Measurements from ENCODE around the gene NRG2. TPM values are rescaled to one million over a fixed set of nuclear protein-coding genes. Genes with fewer than 3 reads are reported as not detected.

Gene NRG2
- total RNA-seq, 1 experiment from 2014 or later = 0.23 TPM

- Mint-ChIP-seq H3K4me3 (ENCODE audit: unreplicated experiment) (no peak overlapping the region), H3K36me3 (ENCODE audit: insufficient read depth, unreplicated experiment) (no peaks in the 10 kb centered on the region), H3K27me3 (ENCODE audit: insufficient read depth, unreplicated experiment) (no peaks in the 10 kb centered on the region), H3K27ac (ENCODE audit: low read depth, unreplicated experiment) (no peak overlapping the region), H3K9me3 (ENCODE audit: unreplicated experiment) (no peaks in the 10 kb centered on the region), H3K4me1 (ENCODE audit: insufficient read depth, unreplicated experiment) (no peaks in the 10 kb centered on the region)
- ChIA-PET POLR2A (no interaction called here), CTCF (interaction anchor here (0.7 to 15.0 kb wide), 5 partner anchors 13 to 281 kb away, joined by 3 to 292 read pairs (median 4); no protein-coding TSS in a partner anchor)
- DNase-seq (ENCODE audit: unreplicated experiment) = no peak
- no TSS peak for BruUV-seq (replicated peaks)
- intact Hi-C loops (cut with micrococcal nuclease) = no loop called here
- TF ChIP-seq CTCF (IDR thresholded peaks at IDR 0.05; ENCODE audit: unreplicated experiment) = no peak
These were observed 184.1 kb downstream of the NRG2 start for GRCh38 chr5:139859013-139859412.

- BruUV-seq (replicated peaks) = no TSS peak
- CTCF ChIA-PET = interaction anchor here (0.8 to 2.7 kb wide), 5 partner anchors 10 to 112 kb away, joined by 3 to 24 read pairs (median 5); no protein-coding TSS in a partner anchor
- no peak overlapping the region for H3K27ac Mint-ChIP-seq (ENCODE audit: low read depth, unreplicated experiment)
These were observed 186.4 kb downstream of the NRG2 start for GRCh38 chr5:139856714-139857113.

GRCh38 chr5:139855946-139856540, 187.1 kb downstream of the NRG2 start:
- H3K4me3 Mint-ChIP-seq (ENCODE audit: unreplicated experiment) = no peak overlapping the region
- no peak for TF ChIP-seq CTCF (IDR thresholded peaks at IDR 0.05; ENCODE audit: unreplicated experiment)
- no peaks in the 10 kb centered on the region for H3K27me3 Mint-ChIP-seq (ENCODE audit: insufficient read depth, unreplicated experiment)
- POLR2A ChIA-PET = interaction anchor here (1.6 kb wide), 1 partner anchor 68 kb away, joined by 3 read pairs; no protein-coding TSS in a partner anchor
- H3K9me3 Mint-ChIP-seq (ENCODE audit: unreplicated experiment) = no peaks in the 10 kb centered on the region
- H3K27ac Mint-ChIP-seq (ENCODE audit: low read depth, unreplicated experiment) = no peak overlapping the region
- no peaks in the 10 kb centered on the region for H3K36me3 Mint-ChIP-seq (ENCODE audit: insufficient read depth, unreplicated experiment)
- H3K4me1 Mint-ChIP-seq (ENCODE audit: insufficient read depth, unreplicated experiment) = no peaks in the 10 kb centered on the region
- intact Hi-C loops (cut with micrococcal nuclease) = no loop called here
- DNase-seq (ENCODE audit: unreplicated experiment) = no peak
- CTCF ChIA-PET = interaction anchor here (0.6 to 3.6 kb wide), 12 partner anchors 8 to 482 kb away, joined by 3 to 24 read pairs (median 4); no protein-coding TSS in a partner anchor
- BruUV-seq (replicated peaks) = no TSS peak

More at GRCh38 chr5:139856714-139857113, 186.4 kb downstream of the NRG2 start:
- POLR2A ChIA-PET = interaction anchor here (0.7 to 1.6 kb wide), 2 partner anchors 69 to 147 kb away, joined by 3 read pairs; no protein-coding TSS in a partner anchor
- DNase-seq (ENCODE audit: unreplicated experiment) = no peak
- H3K4me1 Mint-ChIP-seq (ENCODE audit: insufficient read depth, unreplicated experiment) = no peaks in the 10 kb centered on the region
- H3K9me3 Mint-ChIP-seq (ENCODE audit: unreplicated experiment) = no peaks in the 10 kb centered on the region
- H3K36me3 Mint-ChIP-seq (ENCODE audit: insufficient read depth, unreplicated experiment) = no peaks in the 10 kb centered on the region
- H3K27me3 Mint-ChIP-seq (ENCODE audit: insufficient read depth, unreplicated experiment) = no peaks in the 10 kb centered on the region
- TF ChIP-seq CTCF (IDR thresholded peaks at IDR 0.05; ENCODE audit: unreplicated experiment) = no peak
- no peak overlapping the region for H3K4me3 Mint-ChIP-seq (ENCODE audit: unreplicated experiment)
- intact Hi-C loops (cut with micrococcal nuclease) = no loop called here

- Mint-ChIP-seq H3K27ac (ENCODE audit: low read depth, unreplicated experiment) (no peak overlapping the region), H3K27me3 (ENCODE audit: insufficient read depth, unreplicated experiment) (no peaks in the 10 kb centered on the region), H3K4me3 (ENCODE audit: unreplicated experiment) (no peak overlapping the region), H3K4me1 (ENCODE audit: insufficient read depth, unreplicated experiment) (no peaks in the 10 kb centered on the region), H3K9me3 (ENCODE audit: unreplicated experiment) (no peaks in the 10 kb centered on the region), H3K36me3 (ENCODE audit: insufficient read depth, unreplicated experiment) (no peaks in the 10 kb centered on the region)
- no TSS peak for BruUV-seq (replicated peaks)
- POLR2A ChIA-PET = interaction anchor here (0.7 to 1.6 kb wide), 2 partner anchors 53 to 68 kb away, joined by 3 read pairs; no protein-coding TSS in a partner anchor
- CTCF ChIA-PET = interaction anchor here (0.6 to 3.6 kb wide), 10 partner anchors 8 to 482 kb away, joined by 3 to 24 read pairs (median 4); no protein-coding TSS in a partner anchor
- intact Hi-C loops (cut with micrococcal nuclease) = no loop called here
- TF ChIP-seq CTCF (IDR thresholded peaks at IDR 0.05; ENCODE audit: unreplicated experiment) = no peak
- no peak for DNase-seq (ENCODE audit: unreplicated experiment)
These were observed 187.6 kb downstream of the NRG2 start for GRCh38 chr5:139855451-139855850.

Measured in MCF 10A (cell line).